ENCODE results near the gene SAMD9L. TPM values are rescaled to one million over a fixed set of nuclear protein-coding genes. Genes with fewer than 3 reads are reported as not detected.
A peak's percentile ranks its signal among the peaks of the same experiment; 100 is the strongest.

SAMD9L gene
- total and polyA plus RNA-seq, 2 experiments from 2014 or later: not detected

DNA sequence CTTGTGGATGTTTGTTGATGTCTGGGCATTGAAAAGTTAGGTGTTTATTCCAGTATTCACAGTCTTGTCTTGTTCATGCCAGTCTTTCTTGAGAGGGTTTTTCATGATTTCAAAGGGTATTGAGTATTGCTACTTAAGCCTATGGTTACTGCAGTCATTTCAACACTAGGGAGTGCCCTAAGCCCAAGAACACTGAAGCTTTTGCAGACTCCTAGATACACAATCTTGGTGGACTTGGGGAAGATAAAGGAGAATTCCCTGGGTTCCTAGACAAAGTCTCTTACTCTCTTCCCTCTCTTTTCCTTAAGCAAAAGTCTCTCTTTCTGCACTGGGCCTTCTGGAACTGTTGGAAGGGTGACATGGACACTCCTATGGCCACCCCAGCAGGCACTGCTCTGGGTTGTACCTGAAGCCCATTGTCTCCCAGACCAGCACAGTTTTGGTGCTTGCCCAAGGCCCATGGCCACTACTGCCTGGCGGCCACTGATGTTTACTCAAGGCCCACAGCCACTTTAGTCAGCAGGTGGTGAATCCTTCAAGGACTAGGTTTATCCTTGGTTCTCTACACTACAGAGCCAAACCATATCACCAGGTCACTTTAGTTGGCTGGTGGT, 55.3 kb downstream of the SAMD9L start:
- ATAC-seq (peak; percentile 98), DNase-seq (ENCODE audit: low spot score) (peak; percentile 66)
- no peaks in the 10 kb centered on the region for H3K9me3 Mint-ChIP-seq
- H3K27me3 Mint-ChIP-seq (ENCODE audit: insufficient read depth, low read depth, poor library complexity): peaks cover 2% of the 10 kb centered on the region
- no peaks in the 10 kb centered on the region for H3K36me3 Mint-ChIP-seq (ENCODE audit: low read depth)
- no peaks in the 10 kb centered on the region for H3K27me3 ChIP-seq (ENCODE audit: insufficient read depth)
- no peak overlapping the region for H3K27ac ChIP-seq (ENCODE audit: low read depth)
- H3K4me1 Mint-ChIP-seq: no peaks in the 10 kb centered on the region
- H3K4me2 ChIP-seq: no peak overlapping the region
- no peak for TF ChIP-seq JUNB (IDR thresholded peaks at IDR 0.05; ENCODE audit: unreplicated experiment)
- TF ChIP-seq, protein P1, sequence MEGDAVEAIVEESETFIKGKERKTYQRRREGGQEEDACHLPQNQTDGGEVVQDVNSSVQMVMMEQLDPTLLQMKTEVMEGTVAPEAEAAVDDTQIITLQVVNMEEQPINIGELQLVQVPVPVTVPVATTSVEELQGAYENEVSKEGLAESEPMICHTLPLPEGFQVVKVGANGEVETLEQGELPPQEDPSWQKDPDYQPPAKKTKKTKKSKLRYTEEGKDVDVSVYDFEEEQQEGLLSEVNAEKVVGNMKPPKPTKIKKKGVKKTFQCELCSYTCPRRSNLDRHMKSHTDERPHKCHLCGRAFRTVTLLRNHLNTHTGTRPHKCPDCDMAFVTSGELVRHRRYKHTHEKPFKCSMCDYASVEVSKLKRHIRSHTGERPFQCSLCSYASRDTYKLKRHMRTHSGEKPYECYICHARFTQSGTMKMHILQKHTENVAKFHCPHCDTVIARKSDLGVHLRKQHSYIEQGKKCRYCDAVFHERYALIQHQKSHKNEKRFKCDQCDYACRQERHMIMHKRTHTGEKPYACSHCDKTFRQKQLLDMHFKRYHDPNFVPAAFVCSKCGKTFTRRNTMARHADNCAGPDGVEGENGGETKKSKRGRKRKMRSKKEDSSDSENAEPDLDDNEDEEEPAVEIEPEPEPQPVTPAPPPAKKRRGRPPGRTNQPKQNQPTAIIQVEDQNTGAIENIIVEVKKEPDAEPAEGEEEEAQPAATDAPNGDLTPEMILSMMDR (conservative IDR thresholded peaks at IDR 0.05; ENCODE audit: low read depth in 2 of 2): peak; percentile 72 to 81
- no peaks in the 10 kb centered on the region for H3K4me1 ChIP-seq (ENCODE audit: insufficient read depth)
- H3F3A ChIP-seq (replicated peaks; ENCODE audit: low read depth): no peaks in the 10 kb centered on the region
- no peak overlapping the region for H3K27ac Mint-ChIP-seq
- H3K36me3 ChIP-seq (ENCODE audit: insufficient read depth): no peaks in the 10 kb centered on the region
- no peak overlapping the region for H3K4me3 Mint-ChIP-seq
- no peaks in the 10 kb centered on the region for H3K79me2 ChIP-seq (replicated peaks; ENCODE audit: insufficient read depth)
- no peak overlapping the region for H3K4me3 ChIP-seq
- 0 out of 2 replicates have a peak overlapping the region, but pooled peaks have one; percentile 57 for H2AFZ ChIP-seq
- no peaks in the 10 kb centered on the region for H3K9me2 ChIP-seq (ENCODE audit: insufficient read depth)
- H4K20me1 ChIP-seq (replicated peaks; ENCODE audit: insufficient read depth): no peaks in the 10 kb centered on the region

Other genes starting within 250 kb of the SAMD9L start
- 0.17 TPM in 1 of 2 replicates, not detected in the other for gene SAMD9, start 30.4 kb downstream of the SAMD9L start, total RNA-seq (2014; rRNA removed; shearing (Covaris generic))
- gene SAMD9, start 30.4 kb downstream of the SAMD9L start, polyA plus RNA-seq (2016; fragmentation: Nextera tagmentation; extraction: Ambion mirVana): 0.07 TPM in 1 of 2 replicates, not detected in the other
- not detected in 2 replicates for gene HEPACAM2, start 78.1 kb upstream of the SAMD9L start, total RNA-seq (2014; rRNA removed; shearing (Covaris generic))
- not detected in 2 replicates for gene HEPACAM2, start 78.1 kb upstream of the SAMD9L start, polyA plus RNA-seq (2016; fragmentation: Nextera tagmentation; extraction: Ambion mirVana)
- 12.3 and 20.5 TPM in 2 replicates for gene VPS50, start 84.0 kb upstream of the SAMD9L start, total RNA-seq (2014; rRNA removed; shearing (Covaris generic))
- gene VPS50, start 84.0 kb upstream of the SAMD9L start, polyA plus RNA-seq (2016; fragmentation: Nextera tagmentation; extraction: Ambion mirVana): 3.2 and 4.3 TPM in 2 replicates

Measured in GM23338 (cell line).